ENCODE measurements around the gene SPATS2L. TPM values are rescaled to one million over a fixed set of nuclear protein-coding genes. Genes with fewer than 3 reads are reported as not detected.

SPATS2L gene
- total RNA-seq, 3 donors from 2014 or later, result 61.3 to 67.5 (median 64.5) TPM

GRCh38 chr2:200428961-200429665 lies 122.6 kb downstream of the SPATS2L start:
- H3K36me3 ChIP-seq, result no peaks in the 10 kb centered on the region
- H3K9me3 ChIP-seq, result no peaks in the 10 kb centered on the region
- intact Hi-C loops (cut with DNase I; ENCODE audit: low total_unique reads), result no loop called here
- TF ChIP-seq POLR2A (IDR thresholded peaks at IDR 0.05), result no peak
- no peak for TF ChIP-seq POLR2AphosphoS5 (IDR thresholded peaks at IDR 0.05)
- TF ChIP-seq, protein P1, sequence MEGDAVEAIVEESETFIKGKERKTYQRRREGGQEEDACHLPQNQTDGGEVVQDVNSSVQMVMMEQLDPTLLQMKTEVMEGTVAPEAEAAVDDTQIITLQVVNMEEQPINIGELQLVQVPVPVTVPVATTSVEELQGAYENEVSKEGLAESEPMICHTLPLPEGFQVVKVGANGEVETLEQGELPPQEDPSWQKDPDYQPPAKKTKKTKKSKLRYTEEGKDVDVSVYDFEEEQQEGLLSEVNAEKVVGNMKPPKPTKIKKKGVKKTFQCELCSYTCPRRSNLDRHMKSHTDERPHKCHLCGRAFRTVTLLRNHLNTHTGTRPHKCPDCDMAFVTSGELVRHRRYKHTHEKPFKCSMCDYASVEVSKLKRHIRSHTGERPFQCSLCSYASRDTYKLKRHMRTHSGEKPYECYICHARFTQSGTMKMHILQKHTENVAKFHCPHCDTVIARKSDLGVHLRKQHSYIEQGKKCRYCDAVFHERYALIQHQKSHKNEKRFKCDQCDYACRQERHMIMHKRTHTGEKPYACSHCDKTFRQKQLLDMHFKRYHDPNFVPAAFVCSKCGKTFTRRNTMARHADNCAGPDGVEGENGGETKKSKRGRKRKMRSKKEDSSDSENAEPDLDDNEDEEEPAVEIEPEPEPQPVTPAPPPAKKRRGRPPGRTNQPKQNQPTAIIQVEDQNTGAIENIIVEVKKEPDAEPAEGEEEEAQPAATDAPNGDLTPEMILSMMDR (IDR thresholded peaks at IDR 0.05), result no peak
- H3K27ac ChIP-seq, result no peak overlapping the region
- H3K27me3 ChIP-seq, result no peaks in the 10 kb centered on the region
- H3K4me3 ChIP-seq, result no peak overlapping the region
- DNase-seq (ENCODE audit: low spot score in 2 of 2), result no peak
- H3K4me1 ChIP-seq, result no peaks in the 10 kb centered on the region

DNA sequence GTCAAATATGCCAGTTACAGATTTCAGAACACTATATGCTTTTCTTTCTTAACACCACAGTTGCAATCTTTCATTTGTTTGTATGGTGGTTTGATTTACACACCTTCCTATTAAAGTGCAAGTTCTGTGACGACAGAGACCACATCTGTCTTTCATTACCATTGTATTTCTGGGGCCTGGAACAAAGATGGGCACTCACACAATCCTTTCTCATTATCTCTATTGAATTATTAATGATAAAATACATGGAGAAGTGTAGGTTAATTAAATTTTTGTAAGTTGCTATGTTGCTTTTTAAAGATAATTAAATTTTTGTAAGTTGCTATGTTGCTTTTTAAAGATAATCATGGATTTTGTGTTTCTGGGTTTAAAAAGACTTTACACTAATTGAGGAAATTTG lies 123.5 kb downstream of the SPATS2L start:
- DNase-seq (ENCODE audit: low spot score in 2 of 2), result no peak
- Histone ChIP-seq H3K4me3 (no peak overlapping the region), H3K27me3 (no peaks in the 10 kb centered on the region), H3K9me3 (no peaks in the 10 kb centered on the region), H3K27ac (no peak overlapping the region), H3K36me3 (no peaks in the 10 kb centered on the region), H3K4me1 (no peaks in the 10 kb centered on the region)
- intact Hi-C loops (cut with DNase I; ENCODE audit: low total_unique reads), result no loop called here
- TF ChIP-seq, protein P1 (IDR thresholded peaks at IDR 0.05), result no peak
- no peak for TF ChIP-seq POLR2A (IDR thresholded peaks at IDR 0.05)
- TF ChIP-seq POLR2AphosphoS5 (IDR thresholded peaks at IDR 0.05), result no peak

GRCh38 chr2:200431996-200432705 lies 125.7 kb downstream of the SPATS2L start:
- intact Hi-C loops (cut with DNase I; ENCODE audit: low total_unique reads), result no loop called here
- Histone ChIP-seq H3K27ac (no peak overlapping the region), H3K27me3 (no peaks in the 10 kb centered on the region), H3K36me3 (no peaks in the 10 kb centered on the region), H3K9me3 (no peaks in the 10 kb centered on the region), H3K4me1 (no peaks in the 10 kb centered on the region), H3K4me3 (no peak overlapping the region)
- DNase-seq (ENCODE audit: low spot score in 2 of 2), result no peak
- TF ChIP-seq POLR2A (IDR thresholded peaks at IDR 0.05) (no peak), POLR2AphosphoS5 (IDR thresholded peaks at IDR 0.05) (no peak)
- TF ChIP-seq, protein P1 (IDR thresholded peaks at IDR 0.05), result no peak

DNA sequence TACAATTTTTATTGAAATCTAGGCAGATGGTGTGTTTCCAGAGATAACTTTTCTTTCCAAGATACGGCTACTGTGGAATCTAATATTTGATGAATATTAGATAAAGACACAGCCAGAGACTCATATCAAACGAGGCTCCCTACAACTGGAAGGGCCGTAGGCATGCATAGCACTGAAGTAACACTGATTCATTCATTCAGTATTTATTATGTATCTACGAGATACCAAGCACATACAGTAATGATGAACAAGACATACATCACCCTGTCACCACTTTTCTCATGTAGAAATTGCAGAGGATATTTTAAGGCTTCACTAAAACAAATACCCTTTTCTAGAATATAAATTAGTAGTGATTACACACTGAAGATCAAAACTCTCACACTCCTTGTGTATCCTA lies 128.9 kb downstream of the SPATS2L start:
- DNase-seq (ENCODE audit: low spot score in 2 of 2), result no peak
- TF ChIP-seq POLR2A (IDR thresholded peaks at IDR 0.05) (no peak), POLR2AphosphoS5 (IDR thresholded peaks at IDR 0.05) (no peak)
- TF ChIP-seq, protein P1 (IDR thresholded peaks at IDR 0.05), result no peak
- Histone ChIP-seq H3K27ac (no peak overlapping the region), H3K36me3 (no peaks in the 10 kb centered on the region), H3K27me3 (no peaks in the 10 kb centered on the region), H3K9me3 (no peaks in the 10 kb centered on the region), H3K4me3 (no peak overlapping the region), H3K4me1 (no peaks in the 10 kb centered on the region)
- intact Hi-C loops (cut with DNase I; ENCODE audit: low total_unique reads), result no loop called here

- Histone ChIP-seq H3K9me3 (no peaks in the 10 kb centered on the region), H3K36me3 (no peaks in the 10 kb centered on the region), H3K27ac (no peak overlapping the region), H3K27me3 (no peaks in the 10 kb centered on the region), H3K4me1 (no peaks in the 10 kb centered on the region), H3K4me3 (no peak overlapping the region)
- no peak for DNase-seq (ENCODE audit: low spot score in 2 of 2)
- intact Hi-C loops (cut with DNase I; ENCODE audit: low total_unique reads), result no loop called here
- TF ChIP-seq POLR2A (IDR thresholded peaks at IDR 0.05) (no peak), POLR2AphosphoS5 (IDR thresholded peaks at IDR 0.05) (no peak)
- TF ChIP-seq, protein P1 (IDR thresholded peaks at IDR 0.05), result no peak
Measured at GRCh38 chr2:200438251-200438650, 131.8 kb downstream of the SPATS2L start.

All from breast epithelium (tissue), 4 donors.